Measurements from ENCODE around the gene TMEM63A.

GRCh38 chr1:225876900-225877510 is 5.2 kb downstream of the TMEM63A start:
- TF ChIP-seq SUZ12 (IDR thresholded peaks at IDR 0.05) (no peak), FOXM1 (IDR thresholded peaks at IDR 0.05; ENCODE audit: borderline replicate concordance) (no peak), TARDBP (IDR thresholded peaks at IDR 0.05) (no peak), HDGF (IDR thresholded peaks at IDR 0.05; ENCODE audit: borderline replicate concordance) (no peak), SP1 (IDR thresholded peaks at IDR 0.05) (no peak), FOXK2 (IDR thresholded peaks at IDR 0.05) (no peak), LEF1 (IDR thresholded peaks at IDR 0.05; ENCODE audit: borderline replicate concordance) (no peak), BHLHE40 (IDR thresholded peaks at IDR 0.05; ENCODE audit: borderline replicate concordance) (no peak)

Data from HEK293T (cell line).